Measurements from ENCODE around the gene OTC. TPM values are rescaled to one million over a fixed set of nuclear protein-coding genes. Genes with fewer than 3 reads are reported as not detected.
A peak's percentile ranks its signal among the peaks of the same experiment; 100 is the strongest.

OTC gene
- total RNA-seq, 1 donor from 2014 or later: not detected

- no peak for DNase-seq (ENCODE audit: low spot score)
- Mint-ChIP-seq H3K27me3 (ENCODE audit: low read depth) (peaks cover 5% of the 10 kb centered on the region), H3K4me3 (ENCODE audit: unreplicated experiment) (no peak overlapping the region)
These were observed 16.4 kb downstream of the OTC start for GRCh38 chrX:38368774-38369173.

GRCh38 chrX:38371641-38372040 is 19.2 kb downstream of the OTC start:
- DNase-seq (ENCODE audit: low spot score): no peak
- H3K4me1 Mint-ChIP-seq (ENCODE audit: low read depth): no peaks in the 10 kb centered on the region
- no peaks in the 10 kb centered on the region for H3K36me3 Mint-ChIP-seq (ENCODE audit: low read depth)
- H3K4me3 Mint-ChIP-seq (ENCODE audit: unreplicated experiment): no peak overlapping the region
- H3K27me3 Mint-ChIP-seq (ENCODE audit: low read depth): peaks cover 5% of the 10 kb centered on the region
- H3K9me3 Mint-ChIP-seq (ENCODE audit: low read depth): no peaks in the 10 kb centered on the region
- no peak overlapping the region for H3K27ac Mint-ChIP-seq (ENCODE audit: unreplicated experiment)
- TF ChIP-seq CTCF (IDR thresholded peaks at IDR 0.05): no peak

More at GRCh38 chrX:38368774-38369173, 16.4 kb downstream of the OTC start:
- TF ChIP-seq CTCF (IDR thresholded peaks at IDR 0.05): no peak
- Mint-ChIP-seq H3K4me1 (ENCODE audit: low read depth) (no peaks in the 10 kb centered on the region), H3K36me3 (ENCODE audit: low read depth) (no peaks in the 10 kb centered on the region), H3K27ac (ENCODE audit: unreplicated experiment) (no peak overlapping the region), H3K9me3 (ENCODE audit: low read depth) (peaks cover 3% of the 10 kb centered on the region)

- peaks cover 5% of the 10 kb centered on the region for H3K9me3 Mint-ChIP-seq (ENCODE audit: low read depth)
- TF ChIP-seq CTCF (IDR thresholded peaks at IDR 0.05): no peak
- no peak for DNase-seq (ENCODE audit: low spot score)
- no peak overlapping the region for H3K27ac Mint-ChIP-seq (ENCODE audit: unreplicated experiment)
- no peak overlapping the region for H3K4me3 Mint-ChIP-seq (ENCODE audit: unreplicated experiment)
- peaks cover 7% of the 10 kb centered on the region for H3K27me3 Mint-ChIP-seq (ENCODE audit: low read depth)
- H3K4me1 Mint-ChIP-seq (ENCODE audit: low read depth): no peaks in the 10 kb centered on the region
- no peaks in the 10 kb centered on the region for H3K36me3 Mint-ChIP-seq (ENCODE audit: low read depth)
These were observed 22.0 kb downstream of the OTC start for GRCh38 chrX:38374431-38374830.

DNA sequence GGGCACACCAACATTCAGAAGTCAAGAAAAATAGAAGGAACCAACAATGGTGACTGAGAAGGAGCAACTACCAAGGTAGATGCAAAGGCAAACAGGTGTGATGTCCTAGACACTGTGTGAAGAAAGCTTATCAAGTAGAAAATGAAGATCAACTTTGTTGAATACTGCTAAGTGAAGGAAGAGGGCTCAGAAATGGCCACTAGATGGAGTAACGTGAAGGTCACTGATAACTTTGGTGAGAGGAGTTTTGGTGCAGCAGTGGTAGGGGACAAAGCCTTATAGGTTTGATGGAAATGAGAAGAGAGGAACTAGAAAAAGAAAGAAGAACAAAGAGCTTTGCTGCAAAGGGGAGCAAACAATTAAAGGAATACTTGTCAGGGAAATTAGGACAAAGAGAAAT is 23.5 kb downstream of the OTC start:
- Mint-ChIP-seq H3K4me3 (ENCODE audit: unreplicated experiment) (no peak overlapping the region), H3K4me1 (ENCODE audit: low read depth) (no peaks in the 10 kb centered on the region), H3K27ac (ENCODE audit: unreplicated experiment) (no peak overlapping the region), H3K36me3 (ENCODE audit: low read depth) (no peaks in the 10 kb centered on the region), H3K9me3 (ENCODE audit: low read depth) (peaks cover 5% of the 10 kb centered on the region), H3K27me3 (ENCODE audit: low read depth) (peaks cover 7% of the 10 kb centered on the region)
- no peak for DNase-seq (ENCODE audit: low spot score)
- TF ChIP-seq CTCF (IDR thresholded peaks at IDR 0.05): peak; percentile 67

DNA sequence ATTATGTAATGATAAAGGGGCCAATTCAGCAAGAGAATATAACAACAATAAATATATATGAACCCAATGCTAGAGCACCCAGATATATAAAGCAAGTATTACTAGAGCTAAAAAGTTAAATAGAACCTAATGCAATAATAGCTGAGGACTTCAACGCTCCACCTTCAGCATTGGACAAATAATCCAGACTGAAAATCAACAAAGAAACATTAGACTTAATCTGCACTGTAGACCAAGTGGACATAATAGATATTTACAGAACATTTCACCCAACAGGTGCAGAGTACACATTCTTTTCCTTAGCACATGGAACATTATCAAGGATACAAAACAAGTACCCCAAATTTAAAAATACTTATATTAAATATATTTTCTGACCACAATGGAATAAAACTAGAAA is 24.3 kb downstream of the OTC start:
- Mint-ChIP-seq H3K27me3 (ENCODE audit: low read depth) (peaks cover 4% of the 10 kb centered on the region), H3K36me3 (ENCODE audit: low read depth) (no peaks in the 10 kb centered on the region)

More for the DNA sequence above, 24.3 kb downstream of the OTC start:
- Mint-ChIP-seq H3K4me3 (ENCODE audit: unreplicated experiment) (no peak overlapping the region), H3K27ac (ENCODE audit: unreplicated experiment) (no peak overlapping the region), H3K4me1 (ENCODE audit: low read depth) (no peaks in the 10 kb centered on the region), H3K9me3 (ENCODE audit: low read depth) (peaks cover 5% of the 10 kb centered on the region)
- no peak for TF ChIP-seq CTCF (IDR thresholded peaks at IDR 0.05)
- no peak for DNase-seq (ENCODE audit: low spot score)
